ENCODE data around the gene DPEP3.

GRCh38 chr16:67951485-67951884 lies 28.8 kb downstream of the DPEP3 start:
- TF ChIP-seq CTCF (IDR thresholded peaks at IDR 0.05): no peak
- no peak for TF ChIP-seq POLR2A (IDR thresholded peaks at IDR 0.05)

Measured in body of pancreas (tissue), 4 donors.